CD4-positive, alpha-beta memory T cell (primary cell): ENCODE data around the gene IL22RA1. TPM values are rescaled to one million over a fixed set of nuclear protein-coding genes. Genes with fewer than 3 reads are reported as not detected.

Source experiments
- CTCF ChIA-PET: fragments of 350-600 bp; sonication (Branson Sonifier 250); formaldehyde crosslinking; loops from one replicate; lab custom pipeline; 2021; ENCODE audit warnings: inconsistent platforms; ENCODE audit not compliant: partially characterized antibody; lab: Charles Lee
- POLR2A ChIA-PET: fragments of 350-600 bp; sonication (Branson Sonifier 250); formaldehyde crosslinking; loops from one replicate; lab custom pipeline; 2021; ENCODE audit not compliant: partially characterized antibody; lab: Charles Lee
- DNase-seq, 5 donors: peaks; one replicate each; pipeline versions ENCODE4 v3.0.0 to v3.0.0-alpha.2; 2020 to 2022; ENCODE audit warnings: mixed read lengths in 1 of 5
- H3K27ac ChIP-seq: one replicate; pipeline ENCODE4 v1.7.0; 2013; ENCODE audit warnings: low read depth, low read length
- H3K27me3 ChIP-seq: 2 replicates; pipeline ENCODE4 v1.7.0; 2013; ENCODE audit warnings: mild to moderate bottlenecking, low read length, moderate library complexity; ENCODE audit not compliant: insufficient read depth
- H3K36me3 ChIP-seq: 2 replicates; pipeline ENCODE4 v1.7.0; 2013; ENCODE audit warnings: mild to moderate bottlenecking, low read length, moderate library complexity; ENCODE audit not compliant: insufficient read depth
- H3K4me1 ChIP-seq: 2 replicates; pipeline ENCODE4 v1.7.0; 2013; ENCODE audit warnings: mild to moderate bottlenecking, low read length, moderate library complexity; ENCODE audit not compliant: insufficient read depth
- H3K4me3 ChIP-seq, 2 donors: one replicate each; pipeline ENCODE4 v1.7.0; 2013; ENCODE audit warnings: low read length in 2 of 2, mild to moderate bottlenecking in 1 of 2
- H3K9me3 ChIP-seq, 2 donors: one replicate each; pipeline ENCODE4 v1.7.0; 2013; ENCODE audit warnings: low read length in 2 of 2, control low read depth in 1 of 2; ENCODE audit not compliant: control insufficient read depth in 1 of 2
- H3K27ac Mint-ChIP-seq, 7 donors: one replicate each; pipeline ENCODE4 v1.8.0; 2020 to 2021; ENCODE audit warnings: mixed read lengths in 7 of 7, mild to moderate bottlenecking in 6 of 7, inconsistent platforms in 3 of 7, moderate library complexity in 3 of 7
- H3K27me3 Mint-ChIP-seq, 2 donors: one replicate each; pipeline ENCODE4 v1.8.0; 2020 to 2021; ENCODE audit warnings: mixed read lengths in 2 of 2
- H3K36me3 Mint-ChIP-seq, 2 donors: one replicate each; pipeline ENCODE4 v1.8.0; 2020 to 2021; ENCODE audit warnings: mixed read lengths in 2 of 2, inconsistent platforms in 1 of 2, mild to moderate bottlenecking in 1 of 2
- H3K4me1 Mint-ChIP-seq, 4 donors: one replicate each; pipeline ENCODE4 v1.8.0; 2020 to 2021; ENCODE audit warnings: mixed read lengths in 4 of 4, mild to moderate bottlenecking in 1 of 4
- H3K4me3 Mint-ChIP-seq, 8 donors: one replicate each; pipeline ENCODE4 v1.8.0; 2020 to 2021; ENCODE audit warnings: mixed read lengths in 8 of 8, mild to moderate bottlenecking in 7 of 8, moderate library complexity in 6 of 8, inconsistent platforms in 3 of 8
- H3K9me3 Mint-ChIP-seq, 8 donors: one replicate each; pipeline ENCODE4 v1.8.0; 2020 to 2021; ENCODE audit warnings: mixed read lengths in 8 of 8, mild to moderate bottlenecking in 5 of 8, inconsistent platforms in 3 of 8, moderate library complexity in 1 of 8
- intact Hi-C: fragments of 100-400 bp; cut with micrococcal nuclease; formaldehyde crosslinking; loops from one replicate; pipeline ENCODE4 v1.15.1; 2023
- polyA plus RNA-seq, 2 donors: library from polyadenylated mRNA; unstranded; fragments of 300-500 nt; fragmentation: Illumina TruSeq; gene quantifications; one replicate each; pipeline ENCODE4 v1.2.3, GENCODE V29; 2021
- total RNA-seq, 2 experiments: library from RNA; stranded (reverse); gene quantifications; one replicate each; pipeline ENCODE4 v1.2.3, GENCODE V29; 2021

Gene IL22RA1
- total and polyA plus RNA-seq, 4 experiments from 2014 or later = not detected

GRCh38 chr1:24111996-24112779 is 30.8 kb downstream of the IL22RA1 start, which contains the start of gene MYOM3:
MYOM3 (minus strand) TSS chr1:24112135; CDS start chr1:24108636, 3,499 bp downstream.
- no peaks in the 10 kb centered on the region for H3K9me3 Mint-ChIP-seq
- Histone ChIP-seq H3K36me3 (no peaks in the 10 kb centered on the region), H3K27ac (no peak within 1 kb of the TSS), H3K4me1 (peaks cover 3% of the 10 kb centered on the region), H3K4me3 (no peak within 1 kb of the TSS), H3K27me3 (no peaks in the 10 kb centered on the region), H3K9me3 (no peaks in the 10 kb centered on the region)
- no peaks in the 10 kb centered on the region for H3K36me3 Mint-ChIP-seq
- intact Hi-C loops = no loop called here
- peaks cover 3 to 8% (median 5%) of the 10 kb centered on the region in 4 donors for H3K4me1 Mint-ChIP-seq
- peak within 1 kb of the TSS in 2 of 7 donors; percentile 27 to 74 for H3K27ac Mint-ChIP-seq
- peak; percentile 30 to 52 (median 38) for DNase-seq
- peaks cover 17 to 24% of the 10 kb centered on the region in 2 donors for H3K27me3 Mint-ChIP-seq
- peak within 1 kb of the TSS in 4 of 8 donors; percentile 21 to 40 (median 32) for H3K4me3 Mint-ChIP-seq
- ChIA-PET CTCF (interaction anchor here (1.4 kb wide), 1 partner anchor 341 kb away, joined by 3 read pairs; no protein-coding TSS in a partner anchor), POLR2A (no interaction called here)

- H3K9me3 ChIP-seq = no peaks in the 10 kb centered on the region
- H3K27me3 ChIP-seq = no peaks in the 10 kb centered on the region
- Mint-ChIP-seq H3K4me3 (no peak overlapping the region), H3K27ac (peak overlapping the region in 1 of 7 donors; percentile 74), H3K4me1 (peaks cover 3 to 8% (median 5%) of the 10 kb centered on the region in 4 donors), H3K27me3 (peaks cover 17 to 19% of the 10 kb centered on the region in 2 donors), H3K36me3 (no peaks in the 10 kb centered on the region), H3K9me3 (no peaks in the 10 kb centered on the region)
- intact Hi-C loops = no loop called here
- ChIA-PET CTCF (interaction anchor here (1.4 kb wide), 1 partner anchor 340 kb away, joined by 3 read pairs; no protein-coding TSS in a partner anchor), POLR2A (no interaction called here)
- H3K27ac ChIP-seq = no peak overlapping the region
- no peaks in the 10 kb centered on the region for H3K36me3 ChIP-seq
- H3K4me3 ChIP-seq = no peak overlapping the region
- H3K4me1 ChIP-seq = peaks cover 3% of the 10 kb centered on the region
- DNase-seq = no peak
Observed at GRCh38 chr1:24111262-24111995, 31.5 kb downstream of the IL22RA1 start.

GRCh38 chr1:24110642-24111261 is 32.2 kb downstream of the IL22RA1 start:
- peaks cover 3% of the 10 kb centered on the region for H3K4me1 ChIP-seq
- POLR2A ChIA-PET = no interaction called here
- Mint-ChIP-seq H3K4me1 (peaks cover 3 to 8% (median 5%) of the 10 kb centered on the region in 4 donors), H3K27ac (peak overlapping the region in 1 of 7 donors; percentile 29), H3K36me3 (no peaks in the 10 kb centered on the region), H3K27me3 (peaks cover 13 to 14% of the 10 kb centered on the region in 2 donors), H3K9me3 (no peaks in the 10 kb centered on the region), H3K4me3 (no peak overlapping the region)
- intact Hi-C loops = no loop called here
- no peak overlapping the region for H3K4me3 ChIP-seq
- H3K9me3 ChIP-seq = no peaks in the 10 kb centered on the region
- CTCF ChIA-PET = no interaction called here
- DNase-seq = no peak
- no peak overlapping the region for H3K27ac ChIP-seq
- H3K36me3 ChIP-seq = no peaks in the 10 kb centered on the region
- no peaks in the 10 kb centered on the region for H3K27me3 ChIP-seq

GRCh38 chr1:24109686-24110475 is 33.1 kb downstream of the IL22RA1 start:
- Histone ChIP-seq H3K36me3 (no peaks in the 10 kb centered on the region), H3K9me3 (no peaks in the 10 kb centered on the region), H3K4me3 (no peak overlapping the region), H3K27ac (no peak overlapping the region), H3K4me1 (peaks cover 3% of the 10 kb centered on the region), H3K27me3 (no peaks in the 10 kb centered on the region)
- H3K27me3 Mint-ChIP-seq = peaks cover 12 to 13% of the 10 kb centered on the region in 2 donors
- ChIA-PET CTCF (no interaction called here), POLR2A (no interaction called here)
- no peaks in the 10 kb centered on the region for H3K36me3 Mint-ChIP-seq
- intact Hi-C loops = no loop called here
- H3K27ac Mint-ChIP-seq = no peak overlapping the region
- no peaks in the 10 kb centered on the region for H3K9me3 Mint-ChIP-seq
- no peak overlapping the region for H3K4me3 Mint-ChIP-seq
- DNase-seq = no peak
- H3K4me1 Mint-ChIP-seq = peaks cover 3 to 8% (median 5%) of the 10 kb centered on the region in 4 donors

GRCh38 chr1:24109166-24109483 is 33.8 kb downstream of the IL22RA1 start:
- Mint-ChIP-seq H3K4me1 (peaks cover 3 to 8% (median 5%) of the 10 kb centered on the region in 4 donors), H3K36me3 (no peaks in the 10 kb centered on the region), H3K4me3 (no peak overlapping the region), H3K27me3 (peaks cover 12 to 13% of the 10 kb centered on the region in 2 donors), H3K27ac (peak overlapping the region in 1 of 7 donors; percentile 11), H3K9me3 (no peaks in the 10 kb centered on the region)
- Histone ChIP-seq H3K9me3 (no peaks in the 10 kb centered on the region), H3K4me3 (no peak overlapping the region), H3K4me1 (peaks cover 3% of the 10 kb centered on the region), H3K36me3 (no peaks in the 10 kb centered on the region), H3K27ac (no peak overlapping the region), H3K27me3 (no peaks in the 10 kb centered on the region)
- intact Hi-C loops = no loop called here
- POLR2A ChIA-PET = no interaction called here
- DNase-seq = no peak
- CTCF ChIA-PET = no interaction called here

GRCh38 chr1:24108334-24109165 is 34.4 kb downstream of the IL22RA1 start:
- Histone ChIP-seq H3K27ac (no peak overlapping the region), H3K27me3 (no peaks in the 10 kb centered on the region), H3K4me1 (peaks cover 3% of the 10 kb centered on the region), H3K9me3 (no peaks in the 10 kb centered on the region), H3K4me3 (no peak overlapping the region), H3K36me3 (no peaks in the 10 kb centered on the region)
- Mint-ChIP-seq H3K4me3 (no peak overlapping the region), H3K36me3 (no peaks in the 10 kb centered on the region), H3K27ac (no peak overlapping the region), H3K9me3 (no peaks in the 10 kb centered on the region), H3K27me3 (peaks cover 8 to 9% of the 10 kb centered on the region in 2 donors), H3K4me1 (peaks cover 3 to 8% (median 5%) of the 10 kb centered on the region in 4 donors)
- DNase-seq = no peak
- CTCF ChIA-PET = interaction anchor here (0.6 kb wide), 1 partner anchor 643 kb away, joined by 5 read pairs; no protein-coding TSS in a partner anchor
- intact Hi-C loops = no loop called here
- POLR2A ChIA-PET = no interaction called here
